Endodermal cell (in vitro differentiated cells): ENCODE measurements around the gene LLCFC1. TPM values are rescaled to one million over a fixed set of nuclear protein-coding genes. Genes with fewer than 3 reads are reported as not detected.

Source experiments
- DNase-seq: peaks from one replicate; pipeline ENCODE4 v3.0.0-alpha.2; 2017
- H3K27ac ChIP-seq: 2 replicates; pipeline ENCODE4 v1.5.1; 2013; ENCODE audit warnings: mild to moderate bottlenecking, low read depth, low read length, moderate library complexity
- H3K27me3 ChIP-seq: 2 replicates; pipeline ENCODE4 v1.6.1; 2013; ENCODE audit warnings: mild to moderate bottlenecking, low read length, moderate library complexity; ENCODE audit not compliant: insufficient read depth, control insufficient read depth, poor library complexity, severe bottlenecking
- H3K36me3 ChIP-seq: 2 replicates; pipeline ENCODE4 v1.7.0; 2013; ENCODE audit warnings: mild to moderate bottlenecking, low read length, moderate library complexity; ENCODE audit not compliant: control insufficient read depth, insufficient read depth
- H3K4me1 ChIP-seq: one replicate; pipeline ENCODE4 v1.7.0; 2013; ENCODE audit warnings: low read length; ENCODE audit not compliant: control insufficient read depth, insufficient read depth
- H3K4me3 ChIP-seq: 2 replicates; pipeline ENCODE4 v1.5.1; 2013; ENCODE audit warnings: mild to moderate bottlenecking, low read length, moderate library complexity
- H3K9ac ChIP-seq: 2 replicates; pipeline ENCODE4 v1.6.1; 2013; ENCODE audit warnings: mild to moderate bottlenecking, low read length, moderate library complexity; ENCODE audit not compliant: poor library complexity, severe bottlenecking; ENCODE audit errors: extremely low read depth
- H3K9me3 ChIP-seq: 2 replicates; pipeline ENCODE4 v1.6.1; 2013; ENCODE audit warnings: mild to moderate bottlenecking, low read length, moderate library complexity; ENCODE audit not compliant: control insufficient read depth
- H3K27ac Mint-ChIP-seq: 2 replicates; pipeline ENCODE4 v1.8.0; 2020; ENCODE audit warnings: mixed read lengths
- H3K27me3 Mint-ChIP-seq: 2 replicates; pipeline ENCODE4 v1.8.0; 2021; ENCODE audit warnings: mild to moderate bottlenecking, mixed read lengths; ENCODE audit not compliant: insufficient read depth
- H3K36me3 Mint-ChIP-seq: 2 replicates; pipeline ENCODE4 v1.8.0; 2020; ENCODE audit warnings: low read depth, mixed read lengths
- H3K4me1 Mint-ChIP-seq: 2 replicates; pipeline ENCODE4 v1.8.0; 2020; ENCODE audit warnings: mixed read lengths
- H3K4me3 Mint-ChIP-seq: 2 replicates; pipeline ENCODE4 v1.8.0; 2020; ENCODE audit warnings: mild to moderate bottlenecking, moderate library complexity, mixed read lengths
- H3K9me3 Mint-ChIP-seq: 2 replicates; pipeline ENCODE4 v1.8.0; 2020; ENCODE audit warnings: mild to moderate bottlenecking, mixed read lengths
- CTCF ChIP-seq: fragments of 200-600 bp; sonication (generic); conservative IDR thresholded peaks from 2 replicates; pipeline ENCODE4 v1.5.0; 2021; ENCODE audit warnings: antibody characterized with exemption, mild to moderate bottlenecking
- WGBS, 2 experiments: methylation state at CpG; one replicate each; pipeline versions ENCODE4 v1.1.5 to v1.1.7; 2013; ENCODE audit warnings: missing lambda C conversion rate in 2 of 2, mixed read lengths in 1 of 2; ENCODE audit not compliant: insufficient coverage in 1 of 2, insufficient read length in 1 of 2; 5-methylcytosine and 5-hydroxymethylcytosine counted together
- total RNA-seq, 2 donors: library from RNA; stranded (reverse); fragmentation: NEBNext Ultra II Directional in 1 of 2; extraction: Animal tissue kit (Norgen Biotek cat#: 25700) in 1 of 2; gene quantifications; 2 replicates in 1 of 2; 3 replicates in 1 of 2; pipeline ENCODE4 v1.2.1, GENCODE V29; 2021

The LLCFC1 gene
- total RNA-seq, 2 donors from 2014 or later, result not detected

- TF ChIP-seq CTCF, result no peak
- Histone ChIP-seq H3K9ac (no peak overlapping the region), H3K27me3 (no peaks in the 10 kb centered on the region), H3K4me3 (no peak overlapping the region), H3K27ac (no peak overlapping the region), H3K4me1 (no peaks in the 10 kb centered on the region), H3K9me3 (no peaks in the 10 kb centered on the region), H3K36me3 (no peaks in the 10 kb centered on the region)
- Mint-ChIP-seq H3K27me3 (peaks cover 19% of the 10 kb centered on the region), H3K36me3 (no peaks in the 10 kb centered on the region), H3K4me3 (no peak overlapping the region), H3K4me1 (peaks cover 5% of the 10 kb centered on the region), H3K27ac (no peak overlapping the region), H3K9me3 (no peaks in the 10 kb centered on the region)
- DNase-seq, result no peak
- 70 to 72% methylated on average over 5 of the region's 5 CpGs for WGBS, 2 experiments
These were observed 6.7 kb upstream of the LLCFC1 start for GRCh38 chr7:142932386-142933091.

DNA sequence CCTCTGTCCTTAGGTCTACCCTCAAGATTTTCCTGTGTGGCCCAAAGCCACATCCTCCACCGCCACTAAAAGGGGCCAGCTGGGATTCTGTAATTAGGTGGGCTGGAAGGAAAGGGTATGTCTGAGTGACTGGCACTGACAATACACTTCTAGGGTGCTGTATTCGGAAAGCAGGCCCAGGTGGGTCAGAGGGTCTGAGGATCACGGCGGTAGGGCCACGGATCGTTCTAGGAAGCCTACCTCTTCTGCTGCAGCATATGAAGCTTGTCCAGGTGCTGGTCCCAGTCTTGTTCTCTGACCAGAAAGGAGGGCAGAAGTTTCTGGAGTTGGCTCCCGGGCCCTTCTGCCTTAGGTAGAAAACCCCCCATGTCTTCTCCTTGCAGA, 6.2 kb upstream of the LLCFC1 start:
- no peak overlapping the region for H3K4me3 Mint-ChIP-seq
- WGBS, 2 experiments, result 86 to 94% methylated on average over 5 to 7 of the region's 7 CpGs
- no peak overlapping the region for H3K4me3 ChIP-seq
- peaks cover 5% of the 10 kb centered on the region for H3K4me1 Mint-ChIP-seq
- TF ChIP-seq CTCF, result no peak
- no peak overlapping the region for H3K27ac ChIP-seq
- no peak overlapping the region for H3K9ac ChIP-seq
- H3K27me3 ChIP-seq, result no peaks in the 10 kb centered on the region
- peaks cover 14% of the 10 kb centered on the region for H3K27me3 Mint-ChIP-seq
- H3K27ac Mint-ChIP-seq, result no peak overlapping the region
- no peaks in the 10 kb centered on the region for H3K36me3 Mint-ChIP-seq
- no peaks in the 10 kb centered on the region for H3K9me3 Mint-ChIP-seq
- no peak for DNase-seq
- no peaks in the 10 kb centered on the region for H3K36me3 ChIP-seq
- no peaks in the 10 kb centered on the region for H3K9me3 ChIP-seq
- H3K4me1 ChIP-seq, result no peaks in the 10 kb centered on the region

DNA sequence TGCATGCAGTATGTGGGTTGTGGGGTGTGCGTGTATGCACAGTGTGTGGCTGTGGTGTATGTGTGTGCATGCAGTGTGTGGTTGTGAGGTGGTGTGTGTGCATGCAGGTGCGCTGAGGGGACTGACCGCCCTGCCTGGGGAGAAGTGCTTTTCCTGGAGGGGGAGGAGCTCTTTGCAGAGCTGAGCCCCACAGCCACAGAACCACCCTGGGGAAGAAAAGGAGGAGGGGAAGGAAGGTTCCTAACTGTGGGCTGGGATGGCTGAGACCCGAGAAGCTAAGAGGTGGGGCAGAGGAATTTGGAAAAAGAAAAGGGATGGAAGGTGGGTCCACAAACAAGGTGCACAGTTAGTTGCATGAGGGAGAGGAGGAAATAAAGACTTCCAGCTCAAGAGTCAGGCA, 5.7 kb upstream of the LLCFC1 start, which contains the start of gene TRPV5:
Gene TRPV5, minus strand, starts transcription at position 123 of the 400 bp plus-strand sequence. CDS start 287 bp downstream, outside the sequence.
- Histone ChIP-seq H3K36me3 (no peaks in the 10 kb centered on the region), H3K27ac (no peak within 1 kb of the TSS), H3K4me1 (no peaks in the 10 kb centered on the region), H3K27me3 (no peaks in the 10 kb centered on the region), H3K9ac (no peak within 1 kb of the TSS), H3K4me3 (no peak within 1 kb of the TSS), H3K9me3 (no peaks in the 10 kb centered on the region)
- TF ChIP-seq CTCF, result no peak
- H3K27me3 Mint-ChIP-seq, result peaks cover 11% of the 10 kb centered on the region
- WGBS, 2 experiments, result 67 to 87% methylated on average over 1 to 4 of the region's 4 CpGs
- no peak within 1 kb of the TSS for H3K27ac Mint-ChIP-seq
- H3K4me1 Mint-ChIP-seq, result peaks cover 5% of the 10 kb centered on the region
- no peaks in the 10 kb centered on the region for H3K36me3 Mint-ChIP-seq
- no peaks in the 10 kb centered on the region for H3K9me3 Mint-ChIP-seq
- H3K4me3 Mint-ChIP-seq, result no peak within 1 kb of the TSS
- no peak for DNase-seq
